NCI-H1092 treated with DMSO at 0.1 percent for 48 hours (cell line): Measurements from ENCODE around the gene CTIF.

Experiments
- DNase-seq: peaks from one replicate; lab custom pipeline; 2025; lab: John Stamatoyannopoulos, UW

Gene CTIF

GRCh38 chr18:48682768-48683167, 143.9 kb downstream of the CTIF start:
- DNase-seq: no peak

GRCh38 chr18:48683197-48683596, 144.4 kb downstream of the CTIF start:
- DNase-seq: no peak

GRCh38 chr18:48683661-48684060, 144.8 kb downstream of the CTIF start:
- no peak for DNase-seq

GRCh38 chr18:48687346-48688042, 148.7 kb downstream of the CTIF start:
- no peak for DNase-seq

- DNase-seq: no peak
These were observed 150.1 kb downstream of the CTIF start for GRCh38 chr18:48688961-48689360.

GRCh38 chr18:48689548-48689947, 150.7 kb downstream of the CTIF start:
- no peak for DNase-seq

- no peak for DNase-seq
These were observed 151.7 kb downstream of the CTIF start for GRCh38 chr18:48690494-48690893.

- DNase-seq: no peak
These were observed 154.2 kb downstream of the CTIF start for GRCh38 chr18:48693006-48693405.

GRCh38 chr18:48693625-48694262, 154.9 kb downstream of the CTIF start:
- no peak for DNase-seq

- no peak for DNase-seq
These were observed 155.5 kb downstream of the CTIF start for GRCh38 chr18:48694295-48694694.

GRCh38 chr18:48695671-48696070, 156.8 kb downstream of the CTIF start:
- no peak for DNase-seq

- DNase-seq: no peak
These were observed 157.4 kb downstream of the CTIF start for GRCh38 chr18:48696218-48696617.

GRCh38 chr18:48697441-48697840, 158.6 kb downstream of the CTIF start:
- no peak for DNase-seq

GRCh38 chr18:48698707-48699106, 159.9 kb downstream of the CTIF start:
- DNase-seq: no peak

- DNase-seq: no peak
These were observed 160.9 kb downstream of the CTIF start for GRCh38 chr18:48699761-48700160.

- DNase-seq: no peak
These were observed 161.6 kb downstream of the CTIF start for GRCh38 chr18:48700446-48700845.

GRCh38 chr18:48702346-48703027, 163.7 kb downstream of the CTIF start:
- DNase-seq: no peak

GRCh38 chr18:48703028-48703386, 164.2 kb downstream of the CTIF start:
- no peak for DNase-seq

- DNase-seq: no peak
These were observed 164.6 kb downstream of the CTIF start for GRCh38 chr18:48703418-48703817.

GRCh38 chr18:48705043-48705442, 166.2 kb downstream of the CTIF start:
- DNase-seq: no peak

GRCh38 chr18:48705531-48705930, 166.7 kb downstream of the CTIF start:
- no peak for DNase-seq

GRCh38 chr18:48706731-48707130, 167.9 kb downstream of the CTIF start:
- DNase-seq: no peak

- DNase-seq: no peak
These were observed 168.9 kb downstream of the CTIF start for GRCh38 chr18:48707636-48708296.
